NCI-H146 (cell line): ENCODE measurements around the gene IVD.

Experiments
- DNase-seq: peaks from one replicate; lab custom pipeline; 2025; lab: John Stamatoyannopoulos, UW

IVD gene

DNA sequence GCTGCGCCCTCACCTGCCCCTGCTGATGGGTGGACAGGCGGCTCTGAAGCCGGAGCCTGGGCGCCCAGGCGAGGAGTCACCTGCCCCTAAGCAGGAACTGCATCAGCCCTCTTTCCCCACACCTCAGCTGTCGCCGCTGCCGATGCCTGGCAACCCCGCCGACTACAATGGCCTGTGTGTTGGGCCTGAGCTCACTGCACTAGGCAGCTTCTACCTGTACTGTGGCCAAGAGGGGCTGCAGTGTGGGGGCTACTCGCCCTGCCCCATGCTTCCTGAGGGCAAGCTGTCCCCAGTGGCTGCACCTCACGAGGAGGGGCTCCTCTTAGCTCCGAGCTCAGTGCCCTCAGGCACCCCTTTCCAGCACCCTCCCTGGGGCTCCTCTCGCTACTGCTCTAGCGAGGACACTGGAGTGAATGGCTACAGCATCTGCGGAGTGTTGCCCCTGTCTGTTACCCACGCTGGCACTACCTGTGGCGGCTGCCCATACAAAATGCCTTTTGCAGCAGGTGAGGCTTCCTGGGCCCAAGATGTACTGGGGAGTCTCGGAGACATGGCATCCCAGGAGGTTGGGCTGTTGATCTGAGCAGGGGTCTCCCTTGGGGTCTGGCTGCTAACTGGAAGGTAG is 53.9 kb downstream of the IVD start:
- DNase-seq, result no peak

DNA sequence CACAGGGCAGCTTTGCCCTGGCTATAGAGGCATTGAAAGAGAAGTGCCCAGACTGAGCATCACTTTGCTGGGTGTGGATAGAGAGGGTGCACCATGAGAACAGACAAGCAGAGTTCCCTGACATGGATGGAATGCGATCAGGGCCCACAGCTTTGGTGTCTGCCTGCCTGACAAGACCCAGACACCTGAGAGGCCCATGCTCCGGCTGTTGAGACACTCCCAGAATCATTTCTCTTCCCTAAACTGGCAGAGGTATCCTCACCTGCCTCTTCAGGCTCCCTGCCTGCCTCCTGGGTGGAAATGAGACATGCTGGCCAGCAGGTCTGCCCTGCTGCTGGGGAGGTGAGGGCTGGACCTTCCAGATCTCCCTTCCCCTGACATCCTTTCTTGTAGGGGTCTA is 54.8 kb downstream of the IVD start:
- no peak for DNase-seq

DNA sequence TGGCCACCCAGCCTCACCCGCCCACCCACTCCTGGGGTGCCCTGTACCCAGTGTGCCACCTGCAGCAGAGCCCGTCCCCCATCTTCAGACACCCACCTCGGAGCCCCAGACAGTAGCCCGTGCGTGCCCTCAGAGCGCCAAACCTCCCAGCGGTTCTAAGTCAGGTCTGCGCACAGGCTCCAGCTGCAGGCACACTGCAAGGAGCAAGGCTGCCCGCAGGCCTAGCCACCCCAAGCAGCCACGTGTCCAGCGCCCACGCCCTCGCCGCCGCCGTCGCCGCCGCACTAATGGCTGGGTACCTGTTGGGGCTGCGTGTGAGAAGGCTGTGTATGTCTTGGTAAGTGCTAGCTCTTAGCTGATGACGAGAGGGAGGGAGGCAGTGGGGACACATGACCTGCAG is 56.4 kb downstream of the IVD start:
- DNase-seq, result no peak

GRCh38 chr15:40463279-40463678 is 57.7 kb downstream of the IVD start:
- DNase-seq, result no peak

- no peak for DNase-seq
These were observed 58.4 kb downstream of the IVD start for GRCh38 chr15:40463886-40464545.

DNA sequence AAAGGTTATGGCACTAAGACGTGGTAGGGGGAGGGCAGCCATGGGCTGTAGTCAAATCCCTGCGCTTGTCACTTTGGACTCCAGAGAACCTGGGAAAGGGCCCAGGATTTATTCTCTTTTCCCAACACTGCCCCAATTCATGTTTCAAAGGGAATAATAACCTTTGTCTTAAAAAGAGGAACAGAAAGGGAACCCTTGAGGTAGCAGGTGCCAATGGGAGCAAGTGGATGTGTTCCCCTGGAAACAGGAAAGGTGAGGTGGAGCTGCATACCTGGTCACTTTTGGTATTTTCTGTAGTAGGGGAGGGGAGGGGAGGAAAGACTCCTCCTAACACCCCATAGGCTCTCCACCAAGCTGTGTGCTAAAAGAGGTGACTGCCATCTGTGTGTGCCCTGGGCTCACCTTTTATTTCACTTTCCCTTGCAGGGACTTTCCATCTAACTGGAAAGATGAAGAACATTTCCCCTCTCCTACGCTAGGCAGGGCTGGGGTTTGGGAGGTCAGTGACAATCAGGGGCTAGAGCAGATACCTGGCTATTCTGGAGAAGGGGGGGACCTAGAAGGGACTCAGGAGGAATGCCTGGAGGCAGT is 59.1 kb downstream of the IVD start:
- DNase-seq, result no peak

GRCh38 chr15:40465939-40466338 is 60.3 kb downstream of the IVD start:
- DNase-seq, result no peak

- DNase-seq, result no peak
These were observed 61.0 kb downstream of the IVD start for GRCh38 chr15:40466426-40467260.

- no peak for DNase-seq
These were observed 61.6 kb downstream of the IVD start for GRCh38 chr15:40467261-40467615.

GRCh38 chr15:40468898-40469331 is 63.3 kb downstream of the IVD start:
- DNase-seq, result no peak

- DNase-seq, result no peak
These were observed 64.3 kb downstream of the IVD start for GRCh38 chr15:40469776-40470390.

DNA sequence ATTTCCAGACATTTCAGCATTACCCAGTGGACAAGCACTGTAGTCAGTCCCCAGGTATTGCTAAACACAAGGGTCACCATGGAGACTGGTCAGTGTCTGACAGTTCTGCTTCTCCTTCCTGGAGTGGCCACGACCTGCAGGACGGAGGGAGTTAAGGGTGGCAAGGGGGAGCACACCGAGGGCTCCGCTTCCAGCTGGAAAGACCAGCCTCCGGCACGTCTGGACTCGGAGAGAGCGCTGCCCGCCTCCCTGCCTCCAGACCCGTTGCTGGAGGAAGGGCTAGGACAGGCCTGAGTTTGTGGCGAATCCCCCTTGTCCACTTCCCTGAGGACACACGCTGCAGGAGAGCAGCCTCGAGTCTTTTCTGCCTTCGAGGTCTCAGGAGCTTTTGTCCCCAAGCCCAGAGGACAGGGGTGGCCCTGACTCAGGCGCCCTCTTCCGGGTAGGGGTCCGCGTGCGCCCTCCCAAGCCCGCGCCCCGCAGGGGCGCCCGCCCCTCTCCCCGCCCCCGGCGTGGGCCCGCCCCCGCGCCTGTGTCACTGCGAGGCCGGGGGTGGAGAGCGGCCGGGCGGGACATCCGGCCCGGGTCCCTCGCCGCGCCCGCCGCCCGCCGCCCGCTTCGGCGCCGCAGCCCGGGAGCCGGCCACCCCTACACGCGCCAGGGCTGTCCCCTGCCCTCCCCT is 65.0 kb downstream of the IVD start, which contains the start of gene CHST14:
TSS of gene CHST14 (plus strand) at position 562 of the 682 bp plus-strand sequence. CDS start 230 bp downstream, outside the sequence.
- peak; percentile 66 for DNase-seq
